HG03439 (cell line): ENCODE measurements around the gene ABCA4.
"Not testable (repeated sequence)": the region's sequence is repeated elsewhere in the genome, so short reads cannot be mapped to it uniquely, and the experiment has no call there.

Experiments
- ATAC-seq: cut with Tn5 transposase; IDR thresholded peaks from one replicate; pipeline ENCODE4 v1.9.1; 2021; ENCODE audit warnings: mild to moderate bottlenecking, moderate library complexity; ENCODE audit not compliant: unreplicated experiment

Gene ABCA4

DNA sequence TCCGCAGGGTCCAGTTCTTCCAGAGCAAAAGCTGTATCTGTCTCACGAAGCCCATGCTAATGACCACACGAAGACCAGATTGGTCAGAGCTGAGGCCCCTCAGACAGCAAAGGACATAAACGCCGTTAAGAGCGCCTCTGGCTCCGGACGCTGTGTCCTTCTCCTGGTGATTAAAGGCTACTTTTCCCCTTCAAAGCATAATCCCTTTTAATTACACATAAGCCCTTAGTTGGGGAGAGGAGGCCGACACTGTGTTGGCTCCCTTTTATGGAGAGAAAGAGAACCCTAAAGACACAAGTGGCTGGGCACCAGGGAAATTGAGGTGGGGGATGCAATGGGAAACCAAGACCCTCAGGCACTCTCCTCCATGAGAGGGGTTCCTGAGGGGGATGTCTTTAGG is at the start of gene ABCA4:
Gene ABCA4, minus strand, starts transcription at position 158 of the 400 bp plus-strand sequence. Its CDS starts 103 bp downstream, at position 55.
- ATAC-seq: no peak

DNA sequence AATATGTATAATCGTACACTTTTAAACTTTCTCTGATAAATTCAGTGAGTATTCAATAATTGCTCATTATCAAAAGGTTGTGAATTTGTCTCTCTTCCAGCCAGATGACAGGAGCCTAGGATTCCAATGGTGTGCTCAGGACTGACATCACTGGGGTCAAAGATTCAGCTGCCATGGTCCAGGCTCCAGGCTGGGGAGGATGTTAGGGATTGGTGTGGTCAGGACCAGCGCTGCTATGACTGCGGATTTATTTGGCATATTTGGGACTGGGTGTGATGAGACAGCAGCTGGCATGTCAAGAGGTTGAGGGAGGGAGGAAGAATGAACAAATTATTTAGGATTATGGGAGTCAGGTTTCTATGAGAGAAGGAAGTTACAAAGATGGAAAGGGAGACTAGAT is 48.2 kb upstream of the ABCA4 start:
- ATAC-seq: no peak

DNA sequence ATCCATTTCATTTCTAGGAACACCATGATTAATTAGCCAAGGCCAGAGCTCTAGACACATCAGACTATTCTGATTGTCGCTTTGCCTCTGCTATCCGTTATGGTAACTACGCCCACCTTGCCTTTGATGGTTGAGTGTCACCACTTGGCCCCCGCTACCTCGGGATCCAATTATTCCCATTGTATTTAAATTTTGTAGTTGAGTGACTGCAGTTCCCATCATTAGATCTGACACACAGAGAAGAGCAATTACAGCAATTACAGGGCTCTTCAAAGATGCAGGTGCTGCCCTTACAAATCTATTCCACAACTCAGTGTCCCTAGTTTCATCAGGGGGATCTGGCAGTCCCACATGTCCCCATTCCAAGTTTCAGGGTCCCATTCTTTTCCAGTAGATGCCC is 44.9 kb upstream of the ABCA4 start:
- no peak for ATAC-seq

DNA sequence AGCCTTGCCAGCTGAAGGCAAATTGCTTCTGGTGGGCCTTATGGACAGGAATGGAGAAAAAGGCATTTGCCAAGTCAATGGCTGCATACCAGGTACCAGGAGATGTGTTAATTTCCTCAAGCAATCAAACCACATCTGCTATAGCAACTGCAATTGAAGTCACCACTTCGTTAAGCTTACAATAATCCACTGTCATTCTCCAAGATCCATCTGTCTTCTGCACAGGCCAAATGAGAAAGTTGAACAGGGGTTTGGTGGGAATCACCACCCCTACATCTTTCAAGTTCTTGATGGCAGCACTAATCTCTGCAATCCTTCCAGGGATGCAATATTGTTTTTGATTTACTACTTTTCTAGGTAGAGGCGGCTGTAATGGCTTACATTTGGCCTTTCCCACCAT is 43.9 kb upstream of the ABCA4 start:
- ATAC-seq: not testable (repeated sequence)

DNA sequence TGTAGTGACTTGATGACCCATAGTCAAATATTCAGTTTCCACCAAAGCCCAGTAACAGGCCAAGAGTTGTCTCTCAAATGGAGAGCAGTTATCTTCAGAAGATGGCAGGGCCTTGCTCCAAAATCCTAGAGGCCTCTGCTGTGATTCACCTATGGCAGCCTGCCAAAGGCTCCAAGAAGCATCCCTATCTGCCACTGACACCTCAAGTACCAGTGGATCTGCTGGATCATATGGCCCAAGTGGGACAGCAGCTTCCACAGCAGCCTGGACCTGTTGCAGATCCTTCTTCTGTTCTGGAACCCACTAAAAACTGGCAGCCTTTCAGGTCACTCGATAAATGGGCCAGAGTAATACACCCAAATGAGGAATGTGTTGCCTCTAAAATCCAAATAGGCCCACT is 43.2 kb upstream of the ABCA4 start:
- not testable (repeated sequence) for ATAC-seq

DNA sequence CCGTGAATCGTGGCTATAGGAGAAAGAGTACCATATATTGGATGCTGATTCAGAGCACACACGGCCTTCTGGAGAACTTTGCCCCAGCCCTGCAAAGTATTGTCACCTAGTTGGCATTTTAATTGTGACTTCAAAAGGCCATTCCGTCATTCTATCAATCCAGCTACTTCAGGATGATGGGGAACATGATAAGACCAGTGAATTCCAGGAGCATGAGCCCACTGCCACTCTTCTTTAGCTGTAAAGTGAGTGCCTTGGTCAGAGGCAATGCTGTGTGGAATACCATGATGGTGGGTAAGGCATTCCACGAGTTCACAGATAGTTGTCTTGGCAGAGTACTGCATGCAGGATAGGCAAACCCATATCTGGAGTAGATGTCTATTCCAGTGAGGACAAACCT is 42.3 kb upstream of the ABCA4 start:
- not testable (repeated sequence) for ATAC-seq

DNA sequence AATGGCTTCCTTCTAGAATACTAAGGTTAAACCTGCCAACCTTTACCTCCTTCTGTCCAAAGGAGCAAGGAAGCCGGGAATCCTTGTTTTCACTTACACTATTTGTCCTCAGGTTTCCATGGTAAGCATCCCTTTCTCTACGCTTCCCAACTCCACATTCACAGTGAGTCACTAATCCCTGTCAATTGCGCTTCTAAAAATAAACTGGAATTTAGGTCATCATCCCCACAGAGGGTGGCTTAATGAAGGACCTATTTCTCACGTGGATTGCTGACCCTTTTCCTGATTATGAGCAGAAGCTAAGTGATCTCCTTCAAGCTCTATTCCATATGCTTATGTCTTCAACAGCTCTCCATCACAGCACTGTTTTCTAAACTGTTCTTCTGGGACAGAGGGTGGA is 39.9 kb upstream of the ABCA4 start:
- ATAC-seq: no peak

DNA sequence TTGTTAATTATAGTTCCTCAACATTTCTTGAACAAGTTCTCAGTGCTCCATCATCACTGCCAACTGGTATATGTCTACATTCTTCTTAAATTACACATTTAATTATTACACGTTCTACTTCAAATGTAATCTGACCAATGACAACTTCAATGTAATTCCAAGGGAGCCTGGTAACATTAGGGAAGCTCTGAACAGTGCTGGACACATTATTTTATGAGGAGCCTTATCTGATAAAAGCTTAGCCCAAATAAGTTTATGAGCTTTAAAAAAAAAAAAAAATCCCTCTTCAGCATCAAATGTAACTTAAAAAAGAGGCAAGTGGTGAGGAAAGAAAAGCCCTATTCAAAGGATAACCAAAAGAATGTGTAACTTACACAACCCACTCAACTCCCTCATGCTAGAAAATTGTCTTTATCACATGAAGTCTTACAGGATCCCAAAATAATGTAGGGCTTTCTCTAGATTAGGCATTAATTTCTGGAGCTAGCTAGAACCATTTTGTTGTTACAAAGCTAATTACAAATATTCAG is 35.2 kb upstream of the ABCA4 start:
- ATAC-seq: no peak

DNA sequence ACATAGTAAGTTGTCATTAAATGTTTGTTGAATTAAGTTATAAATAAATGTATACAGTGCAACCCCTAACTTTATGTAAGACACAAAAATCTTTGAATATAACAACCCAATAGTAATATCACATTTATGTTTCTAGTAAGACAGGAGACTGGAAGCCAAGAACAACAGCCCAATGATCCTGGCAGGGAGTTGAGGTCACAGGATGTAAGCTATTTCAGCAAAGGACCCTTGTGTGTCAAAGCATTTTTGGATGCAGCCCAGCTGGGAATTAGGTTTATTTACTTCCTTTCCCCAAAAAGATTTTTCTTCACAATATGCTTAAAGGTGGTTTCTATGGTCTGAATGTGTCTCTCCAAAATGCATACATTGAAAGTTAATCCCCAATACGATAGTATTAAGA is 34.0 kb upstream of the ABCA4 start:
- no peak for ATAC-seq

DNA sequence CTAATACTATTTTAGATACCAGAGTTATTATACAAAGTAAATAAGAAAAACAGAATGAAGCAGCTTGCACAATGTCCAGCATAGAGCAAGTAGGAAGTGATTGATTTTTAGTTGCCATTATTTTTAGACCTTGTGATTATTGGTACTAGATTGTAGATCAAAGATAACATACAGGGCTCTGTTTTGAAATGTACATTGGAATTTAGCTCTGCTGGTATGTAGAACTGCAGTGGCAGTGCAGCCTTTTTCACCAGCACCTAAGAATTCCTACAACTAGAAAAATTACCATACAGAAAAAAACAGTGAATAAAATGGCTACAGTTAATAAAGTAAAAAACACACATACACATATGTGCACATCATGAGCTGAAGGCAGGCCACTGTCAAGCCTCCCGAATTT is 32.2 kb upstream of the ABCA4 start:
- ATAC-seq: no peak

DNA sequence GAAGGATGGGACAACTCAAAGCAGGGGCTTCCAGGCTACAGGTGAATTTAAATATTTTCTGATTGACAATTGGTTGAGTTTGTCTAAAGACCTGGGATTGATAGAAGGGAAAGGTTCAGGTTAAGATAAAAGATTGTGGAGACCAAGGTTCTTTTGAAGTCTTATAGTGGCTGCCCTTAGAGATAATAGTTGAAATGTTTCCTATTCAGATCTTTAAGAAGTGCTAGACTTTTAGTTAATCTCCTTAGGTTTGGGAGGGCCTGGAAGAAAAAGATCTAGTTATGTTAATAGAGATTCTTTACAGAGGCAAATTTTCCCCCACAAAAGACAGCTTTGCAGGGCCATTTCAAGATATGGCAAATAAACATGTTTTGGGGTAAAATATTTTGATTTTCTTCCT is 28.2 kb upstream of the ABCA4 start:
- ATAC-seq: not testable (repeated sequence)

DNA sequence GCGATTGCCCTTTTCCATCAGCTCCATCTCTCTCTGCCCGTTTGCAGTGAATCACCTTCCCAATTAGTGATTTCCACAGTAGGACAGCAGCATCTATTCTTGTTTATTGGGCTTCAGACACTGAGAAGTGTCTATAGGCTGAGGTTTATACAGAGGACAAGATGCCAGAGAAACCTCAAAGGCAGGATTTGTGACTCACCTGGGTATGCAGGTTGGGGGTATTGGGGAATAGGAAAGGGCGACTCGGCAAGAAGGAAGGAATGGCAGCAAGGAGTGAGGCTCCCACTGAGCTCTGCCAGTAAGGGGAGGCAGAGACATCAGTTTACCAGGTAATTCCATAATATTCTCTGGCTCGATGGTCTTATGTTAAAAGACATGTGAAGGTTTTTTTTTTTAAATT is 25.3 kb upstream of the ABCA4 start:
- no peak for ATAC-seq

DNA sequence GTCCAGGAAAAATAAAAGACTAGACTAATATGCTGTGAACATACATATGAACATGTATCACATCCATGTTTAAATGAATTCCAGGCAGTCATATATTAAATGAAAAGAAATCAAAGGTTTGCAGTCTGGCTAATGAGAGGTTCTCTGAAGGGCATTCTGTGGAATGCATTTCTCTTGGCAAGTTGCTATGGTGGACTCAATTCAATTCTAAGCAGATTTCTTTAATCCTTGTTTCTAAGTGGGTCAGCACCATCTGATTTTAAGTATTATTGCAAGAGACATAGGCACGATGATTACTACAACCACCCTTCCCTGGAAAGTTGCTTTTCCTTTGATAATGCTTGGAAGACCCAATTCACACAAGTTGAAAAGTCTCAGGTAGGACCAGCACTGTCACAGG is 23.9 kb upstream of the ABCA4 start:
- ATAC-seq: no peak

DNA sequence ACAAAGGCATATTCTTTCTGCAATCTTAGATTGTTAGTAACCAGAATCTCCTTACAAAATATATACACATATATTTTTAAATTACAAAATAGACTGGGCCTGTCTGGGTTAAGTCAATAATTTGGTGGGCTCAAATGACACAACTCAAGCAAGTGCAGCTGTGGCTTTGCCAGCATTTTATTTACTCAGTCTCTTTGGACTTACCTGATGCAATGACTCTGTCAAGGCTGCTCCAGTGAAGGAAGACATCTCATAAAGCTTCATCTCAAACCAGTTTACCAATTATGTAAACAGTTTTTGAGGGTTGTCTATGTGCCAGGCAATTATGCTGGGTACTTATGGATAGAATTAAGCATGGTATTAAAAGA is 22.8 kb upstream of the ABCA4 start:
- no peak for ATAC-seq

DNA sequence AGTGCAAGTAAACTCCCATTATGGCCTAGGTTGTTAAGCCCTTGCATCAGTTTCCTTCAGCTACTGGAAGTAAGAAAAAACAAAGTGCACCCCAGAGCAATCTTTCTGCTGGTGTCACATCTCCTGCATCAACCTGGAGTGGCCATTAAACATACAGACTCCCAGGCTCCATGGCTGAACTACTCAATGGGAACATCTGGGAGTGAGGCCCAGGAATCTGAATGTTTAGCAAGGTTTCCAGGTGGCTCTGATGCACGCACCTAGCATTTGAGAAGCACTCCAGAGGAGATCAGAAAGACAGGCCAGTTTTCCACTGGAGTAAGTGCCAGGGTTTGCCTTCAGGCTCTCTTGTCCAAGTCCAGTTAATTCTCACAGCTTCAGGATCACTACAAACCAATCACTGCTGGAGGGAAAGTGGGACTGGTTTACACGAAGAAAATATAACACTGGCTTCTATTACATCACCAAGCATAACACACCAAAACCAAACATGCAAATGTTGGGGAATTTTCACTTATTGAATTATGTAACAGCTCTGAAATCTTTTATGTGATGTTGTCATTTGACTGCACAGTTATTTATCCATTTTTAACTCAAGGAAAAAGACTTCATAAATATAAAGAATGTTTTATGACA is 22.3 kb upstream of the ABCA4 start:
- no peak for ATAC-seq

DNA sequence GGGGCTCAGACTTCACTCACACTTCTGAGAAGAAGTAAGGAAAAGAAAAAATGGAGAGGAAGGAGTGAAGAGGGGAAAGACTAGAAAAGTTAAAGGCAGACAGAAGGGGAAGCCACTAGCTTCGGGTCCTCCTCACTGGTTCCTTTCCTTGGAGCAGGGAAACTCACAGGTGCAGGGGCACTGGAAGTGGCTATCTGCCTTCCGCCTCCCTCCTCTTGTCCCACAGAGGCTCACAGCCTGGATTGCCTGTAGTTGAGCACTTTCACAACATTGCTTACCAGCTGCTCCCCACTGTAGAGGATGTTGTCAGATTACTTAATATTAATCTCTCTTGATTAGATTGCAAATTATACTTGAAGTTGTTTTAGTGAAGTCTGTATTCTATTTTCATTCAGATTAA is 21.6 kb upstream of the ABCA4 start:
- no peak for ATAC-seq

DNA sequence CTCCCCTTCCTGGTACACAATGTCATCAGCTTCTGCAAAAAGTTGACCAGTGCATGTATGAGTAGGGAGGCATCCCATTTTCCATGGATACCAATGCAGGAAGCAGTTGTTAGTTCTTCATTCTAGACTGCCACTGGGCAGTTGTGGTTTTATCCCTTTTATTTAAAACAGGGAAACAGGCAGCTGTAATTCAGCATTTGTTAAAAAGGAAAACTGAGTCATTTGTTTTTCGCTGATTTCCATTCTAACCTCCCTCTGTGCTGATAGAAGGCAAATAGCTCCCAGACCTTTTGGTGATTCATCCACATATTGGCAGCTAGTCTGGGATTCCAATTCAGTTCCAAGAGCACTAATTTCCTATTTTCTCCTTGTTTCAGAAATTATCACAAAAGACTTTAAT is 21.1 kb upstream of the ABCA4 start:
- no peak for ATAC-seq

DNA sequence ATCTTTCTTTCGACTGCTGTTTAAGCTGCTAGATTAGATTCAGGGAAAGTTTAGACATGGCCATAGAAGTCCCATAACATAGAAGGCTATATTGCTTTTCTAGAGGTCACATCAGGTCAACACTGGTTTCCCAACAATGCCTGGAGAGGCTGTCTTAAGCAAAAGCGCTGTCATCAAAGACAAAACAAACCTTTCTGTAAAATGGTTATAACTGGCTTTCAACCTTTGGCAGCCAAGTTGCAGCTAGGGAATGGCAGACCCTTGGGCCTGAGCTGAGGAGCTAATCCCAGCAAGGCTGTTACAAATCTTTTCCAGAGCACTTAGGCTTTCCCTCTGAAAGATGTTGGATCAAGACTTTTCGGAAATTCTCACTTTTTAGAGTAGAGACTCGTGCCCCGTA is 11.2 kb upstream of the ABCA4 start:
- ATAC-seq: no peak

DNA sequence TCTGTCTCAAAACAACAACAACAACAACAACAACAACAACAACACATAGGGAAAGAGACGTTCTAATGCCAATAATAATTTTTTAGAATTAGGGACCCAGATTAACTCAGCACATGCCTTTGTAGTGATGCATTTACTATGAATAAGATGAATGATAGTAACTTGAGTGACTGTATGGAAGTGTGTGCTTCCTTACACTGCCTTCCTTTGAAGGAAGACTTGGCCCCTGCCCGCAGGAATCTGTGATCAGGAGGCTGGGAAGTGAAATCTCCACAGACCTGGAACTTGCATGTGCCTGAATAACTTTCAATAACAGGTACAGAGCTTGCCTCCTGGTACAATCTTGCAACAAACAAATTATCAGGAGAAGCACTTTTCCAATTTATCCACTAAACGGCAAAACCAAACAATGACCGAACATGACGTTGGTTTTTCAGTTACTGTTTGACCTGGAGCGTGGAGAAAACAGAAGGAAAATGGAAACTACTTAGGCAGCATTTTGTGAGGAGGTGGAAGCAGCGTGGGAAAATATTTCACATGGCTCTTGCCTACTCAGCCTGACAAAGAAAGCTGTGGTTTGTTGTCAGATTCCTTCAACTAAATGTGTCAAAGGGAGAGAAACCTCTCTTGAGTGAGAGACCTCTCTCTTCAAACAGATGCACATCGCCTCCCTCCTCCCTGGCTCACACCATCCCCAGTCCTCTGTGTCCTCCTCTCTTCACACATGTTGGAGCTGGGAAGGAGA is 10.1 kb upstream of the ABCA4 start:
- no peak for ATAC-seq

DNA sequence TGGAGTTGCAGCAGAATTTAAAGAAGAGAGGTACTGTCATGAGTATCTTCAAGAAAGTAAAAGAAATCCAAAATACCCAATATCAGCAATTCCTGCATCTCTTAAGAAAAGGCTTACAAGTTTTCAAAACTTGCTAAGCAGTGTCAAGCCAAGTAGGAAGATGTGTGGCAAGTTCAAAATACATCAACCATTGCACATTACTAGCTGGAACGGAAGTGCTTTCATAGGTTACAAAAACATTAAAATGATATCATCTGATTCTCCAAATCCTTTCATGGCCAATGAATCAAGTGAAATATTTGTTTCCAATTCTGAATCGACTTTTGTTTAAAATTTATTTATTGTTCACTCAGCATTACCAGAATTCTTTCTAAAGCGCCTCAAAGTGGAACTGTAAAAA is 5.7 kb upstream of the ABCA4 start:
- ATAC-seq: no peak

DNA sequence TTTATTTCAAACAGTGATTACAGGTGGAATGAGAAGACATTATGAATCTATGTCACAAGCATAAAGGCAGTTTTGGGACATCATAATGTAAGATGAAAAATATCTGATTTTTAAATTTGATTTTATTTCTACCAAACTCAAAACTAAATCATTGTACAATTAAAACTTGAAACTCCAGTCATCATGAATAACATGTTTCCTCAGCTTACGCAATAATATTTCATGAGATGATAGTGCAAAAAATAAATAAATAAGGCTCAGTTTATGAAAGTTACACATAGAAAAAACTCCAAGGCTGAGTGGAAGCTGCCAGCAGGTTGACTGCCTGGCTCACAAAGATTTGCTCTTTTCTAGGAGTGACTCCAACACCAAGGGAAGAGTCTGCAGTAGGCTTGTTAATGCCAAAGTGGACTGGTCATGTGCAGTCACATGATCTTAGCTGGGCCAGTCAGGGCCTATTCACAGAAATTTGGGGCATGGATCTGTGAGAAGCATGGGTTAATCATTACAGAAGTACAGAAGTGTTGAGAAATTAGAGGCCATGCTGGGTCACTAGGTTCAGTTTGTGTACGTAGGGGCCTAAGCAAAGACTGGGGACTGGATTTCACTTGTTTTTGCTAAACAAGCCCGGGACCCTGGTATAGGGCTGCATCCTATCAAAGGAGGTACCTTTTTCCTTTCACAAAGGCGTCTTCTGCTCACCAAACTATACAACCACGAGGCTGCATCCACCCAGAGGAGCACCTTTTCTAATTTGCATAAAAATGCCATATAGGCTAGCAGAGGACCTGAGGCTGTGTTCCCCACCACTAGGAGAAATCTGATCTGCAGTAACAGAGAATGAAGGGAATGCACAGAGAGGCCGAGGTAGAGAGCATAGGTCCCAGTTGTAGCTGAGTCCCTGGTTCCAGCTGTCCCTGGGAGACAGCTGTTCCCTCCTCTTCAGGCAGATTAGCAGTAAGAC is 4.9 kb upstream of the ABCA4 start:
- ATAC-seq: no peak
